OCI-LY7 (cell line): ENCODE results near the gene NOL9.

Experiments used
- EZH2phosphoT487 ChIP-seq: fragments of 200-600 bp; sonication (generic); IDR thresholded peaks from 2 replicates; pipeline ENCODE4 v1.6.1; 2018; ENCODE audit warnings: low read depth, borderline replicate concordance, mild to moderate bottlenecking, mixed run types, antibody characterized with exemption, low read length, moderate library complexity, mixed read lengths
- TF ChIP-seq, protein P1 (sequence below): fragments of 200-600 bp; sonication (generic); conservative IDR thresholded peaks from 2 replicates; pipeline ENCODE4 v1.5.1; 2014; ENCODE audit warnings: mild to moderate bottlenecking, antibody characterized with exemption, low read length, moderate library complexity, mixed read lengths

DNA sequence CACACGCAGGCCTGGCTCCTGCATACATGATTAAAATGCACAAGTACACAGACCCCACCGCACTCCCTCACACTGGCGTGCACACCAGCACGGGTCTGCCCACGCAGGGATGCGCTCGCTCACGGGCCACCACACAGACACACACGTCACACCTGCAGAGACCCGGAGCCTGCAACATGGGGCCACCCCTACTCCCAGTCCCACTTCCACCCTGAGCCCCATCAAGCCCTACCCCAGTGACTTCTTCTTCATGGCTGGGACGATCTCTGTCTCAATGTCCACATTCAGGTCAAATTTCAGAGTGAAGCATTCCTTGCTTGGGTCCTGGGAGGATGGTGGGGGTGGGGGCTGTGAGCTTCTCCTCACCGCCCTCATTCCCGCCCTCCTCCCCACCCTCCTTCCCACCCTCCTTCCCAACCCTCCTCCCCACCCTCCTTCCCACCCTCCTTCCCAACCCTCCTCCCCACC lies 79.5 kb downstream of the NOL9 start:
- TF ChIP-seq, protein P1, sequence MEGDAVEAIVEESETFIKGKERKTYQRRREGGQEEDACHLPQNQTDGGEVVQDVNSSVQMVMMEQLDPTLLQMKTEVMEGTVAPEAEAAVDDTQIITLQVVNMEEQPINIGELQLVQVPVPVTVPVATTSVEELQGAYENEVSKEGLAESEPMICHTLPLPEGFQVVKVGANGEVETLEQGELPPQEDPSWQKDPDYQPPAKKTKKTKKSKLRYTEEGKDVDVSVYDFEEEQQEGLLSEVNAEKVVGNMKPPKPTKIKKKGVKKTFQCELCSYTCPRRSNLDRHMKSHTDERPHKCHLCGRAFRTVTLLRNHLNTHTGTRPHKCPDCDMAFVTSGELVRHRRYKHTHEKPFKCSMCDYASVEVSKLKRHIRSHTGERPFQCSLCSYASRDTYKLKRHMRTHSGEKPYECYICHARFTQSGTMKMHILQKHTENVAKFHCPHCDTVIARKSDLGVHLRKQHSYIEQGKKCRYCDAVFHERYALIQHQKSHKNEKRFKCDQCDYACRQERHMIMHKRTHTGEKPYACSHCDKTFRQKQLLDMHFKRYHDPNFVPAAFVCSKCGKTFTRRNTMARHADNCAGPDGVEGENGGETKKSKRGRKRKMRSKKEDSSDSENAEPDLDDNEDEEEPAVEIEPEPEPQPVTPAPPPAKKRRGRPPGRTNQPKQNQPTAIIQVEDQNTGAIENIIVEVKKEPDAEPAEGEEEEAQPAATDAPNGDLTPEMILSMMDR, result no peak
- TF ChIP-seq EZH2phosphoT487, result no peak
